HL-60/S4 (cell line): ENCODE results near the gene AUTS2.

ENCODE experiments used
- in situ Hi-C: fragments of 300-500 bp; cut with MboI; formaldehyde crosslinking; loops from 2 replicates; pipeline ENCODE4 v1.14.3; 2022; ENCODE audit warnings: low sequenced_read_pairs

The AUTS2 gene

DNA sequence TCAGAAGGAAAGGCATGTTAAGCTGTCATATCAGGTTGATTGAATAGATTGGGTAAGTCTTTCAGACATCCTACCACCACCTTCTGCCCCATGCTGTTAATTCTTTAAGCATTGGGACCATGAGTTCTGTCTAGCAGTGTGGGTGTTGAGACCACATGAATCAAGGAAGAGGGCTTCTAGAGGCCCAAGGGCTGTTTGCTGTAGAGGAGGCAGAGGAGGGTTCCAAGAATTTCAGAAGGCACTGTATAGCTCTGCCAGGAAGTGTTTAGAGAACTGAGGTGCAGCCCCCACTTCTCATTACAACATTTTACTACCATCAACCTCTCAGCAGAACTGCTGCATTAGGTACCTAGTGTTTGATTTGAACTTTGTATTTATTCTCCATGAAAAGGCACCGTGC lies 720.2 kb downstream of the AUTS2 start:
- in situ Hi-C loops, result no loop called here

DNA sequence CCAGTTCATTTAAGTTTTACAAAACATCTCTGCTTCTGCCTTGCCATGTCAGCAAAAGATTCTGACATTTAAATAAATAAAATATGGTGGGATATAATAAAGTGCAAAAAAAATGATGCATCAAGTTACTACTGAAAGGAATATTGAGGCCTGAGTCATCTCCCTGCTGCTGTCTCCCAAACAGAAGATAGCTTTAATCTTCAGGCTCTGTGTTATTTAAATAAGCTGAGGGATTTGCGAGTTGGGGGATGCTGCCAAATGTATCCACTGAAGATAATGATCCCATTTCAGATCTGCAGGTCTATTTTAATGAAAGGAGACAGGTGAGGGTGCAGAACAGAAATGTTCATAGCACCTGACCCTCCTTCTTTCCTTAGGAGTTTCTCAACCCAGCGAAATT lies 720.8 kb downstream of the AUTS2 start:
- in situ Hi-C loops, result no loop called here

DNA sequence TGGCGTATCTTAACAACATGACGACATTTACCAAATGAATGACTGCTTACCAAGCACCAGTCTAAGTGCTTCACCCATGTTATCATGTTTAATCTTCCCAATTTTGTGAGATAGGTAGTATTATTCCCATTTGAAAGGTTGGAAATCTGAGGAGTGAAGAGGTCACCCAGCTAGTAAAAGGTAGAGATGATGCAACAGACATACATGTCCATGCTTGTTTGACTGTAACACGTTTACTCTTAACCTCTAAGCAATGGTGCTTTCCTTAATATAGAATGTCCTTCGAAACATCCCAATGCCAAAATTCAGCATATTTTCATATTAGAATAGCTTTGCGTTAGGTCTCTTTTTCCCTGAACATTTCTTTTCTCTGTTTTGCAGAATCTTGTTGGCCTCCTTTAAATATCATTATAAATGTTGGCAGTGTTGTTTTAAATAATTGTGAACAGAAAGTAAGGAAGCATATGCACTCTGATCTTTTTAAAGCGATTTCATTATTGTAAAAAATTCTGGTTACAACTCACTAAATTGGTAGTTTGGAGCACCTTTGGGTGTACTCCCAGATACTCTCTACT lies 722.8 kb downstream of the AUTS2 start:
- in situ Hi-C loops, result no loop called here

DNA sequence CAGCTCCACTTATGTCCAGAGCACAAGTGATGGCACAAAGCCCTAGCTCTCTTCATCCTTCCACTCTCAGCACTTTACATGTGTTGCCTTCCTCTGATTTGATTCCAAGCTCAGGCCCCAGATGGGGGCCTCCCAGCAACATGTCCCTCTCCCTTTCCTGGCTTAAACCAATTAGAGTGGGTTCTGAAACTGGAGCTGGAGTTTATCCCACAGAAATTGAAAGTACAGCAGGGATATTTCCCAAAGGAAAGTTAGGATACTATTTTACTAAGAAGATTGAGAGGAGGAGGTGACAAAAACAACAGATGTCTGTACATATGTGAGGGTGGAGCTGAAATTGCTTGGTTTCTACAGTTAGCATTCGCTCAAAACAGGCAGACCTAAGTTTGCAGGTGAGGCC lies 724.6 kb downstream of the AUTS2 start:
- in situ Hi-C loops, result no loop called here

DNA sequence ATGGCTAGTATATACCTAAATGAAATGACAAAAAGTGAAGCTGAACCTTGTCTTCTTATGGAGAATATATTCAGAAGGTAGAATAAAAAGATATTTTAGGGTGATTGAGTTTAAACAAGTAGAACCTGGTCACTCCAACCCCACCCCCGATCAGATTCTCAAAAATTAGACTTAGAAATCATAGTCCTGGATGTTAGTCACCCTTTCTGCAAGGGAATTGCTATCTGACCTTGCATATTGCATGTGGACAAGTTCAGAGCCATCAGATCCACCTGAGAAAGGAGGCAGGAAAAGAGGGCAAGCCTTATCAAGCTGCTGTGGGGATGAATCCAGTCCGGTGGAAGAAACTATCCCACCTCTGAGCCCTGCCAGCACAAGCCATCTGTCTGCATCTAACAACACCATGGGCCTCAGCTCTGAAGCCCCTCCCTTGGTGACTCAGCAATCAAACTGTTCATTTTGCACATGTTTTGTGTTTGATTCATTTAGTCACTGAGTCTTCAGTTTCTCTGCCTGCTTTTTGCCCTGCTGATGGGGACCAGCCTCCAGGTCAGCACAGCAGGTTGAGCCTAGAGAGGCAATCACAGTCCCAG lies 727.3 kb downstream of the AUTS2 start:
- in situ Hi-C loops, result no loop called here

DNA sequence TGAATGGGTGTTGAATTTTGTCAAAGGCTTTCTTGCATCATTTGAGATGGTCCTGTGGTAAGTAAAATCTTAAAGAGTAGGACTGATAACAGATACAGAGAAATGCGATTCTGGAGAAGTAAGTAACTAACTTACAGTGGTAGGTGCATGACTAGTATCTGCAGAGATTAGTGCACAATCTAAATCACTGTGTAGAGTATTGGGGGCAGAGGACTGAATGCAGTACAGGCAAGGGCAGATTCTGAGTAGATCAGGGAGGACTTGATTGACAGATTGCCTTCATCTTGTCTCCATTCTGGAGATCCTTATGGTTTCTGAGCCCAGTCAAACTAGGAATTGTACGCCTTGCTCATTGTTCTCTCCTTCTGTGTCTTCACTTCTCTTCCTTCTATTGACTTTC lies 736.0 kb downstream of the AUTS2 start:
- in situ Hi-C loops, result no loop called here

DNA sequence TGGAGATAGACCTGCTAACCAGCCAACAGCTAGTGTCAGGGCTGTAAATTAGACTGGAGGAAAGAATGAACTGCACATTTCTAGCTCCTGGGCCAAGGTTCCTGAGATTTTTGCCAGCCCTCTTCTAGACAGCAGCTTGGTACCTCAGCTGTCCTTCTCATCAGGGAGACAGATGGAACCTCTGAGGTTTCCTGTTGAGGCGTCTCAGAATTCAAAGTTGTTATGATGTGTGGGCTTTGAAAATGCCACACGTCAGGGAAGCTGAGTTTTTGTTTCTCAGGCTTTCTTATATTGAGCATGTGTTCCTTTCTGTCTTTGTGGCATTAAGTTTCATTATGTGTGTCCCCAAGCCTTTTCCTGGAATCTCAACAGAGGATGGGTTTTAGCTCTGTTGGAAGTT lies 736.6 kb downstream of the AUTS2 start:
- in situ Hi-C loops, result no loop called here

DNA sequence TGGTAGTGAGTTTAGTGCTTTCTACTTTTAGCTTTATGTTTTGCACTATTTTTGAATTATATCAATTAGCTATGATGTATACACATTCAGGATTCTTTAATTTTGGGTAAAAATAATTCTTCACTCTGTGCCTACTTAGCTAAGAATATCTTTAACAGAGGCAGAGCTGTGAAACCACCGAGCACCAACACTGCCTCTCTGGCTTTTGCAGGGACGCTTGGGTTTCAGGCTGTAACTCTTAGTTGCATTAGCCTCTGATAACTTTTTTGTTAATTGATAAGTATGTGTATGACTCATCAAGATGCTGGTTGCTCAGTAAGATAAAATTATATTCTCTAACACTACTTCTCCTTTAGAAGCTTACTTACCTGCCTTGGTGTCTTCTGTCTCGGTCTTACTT lies 738.3 kb downstream of the AUTS2 start:
- in situ Hi-C loops, result no loop called here

DNA sequence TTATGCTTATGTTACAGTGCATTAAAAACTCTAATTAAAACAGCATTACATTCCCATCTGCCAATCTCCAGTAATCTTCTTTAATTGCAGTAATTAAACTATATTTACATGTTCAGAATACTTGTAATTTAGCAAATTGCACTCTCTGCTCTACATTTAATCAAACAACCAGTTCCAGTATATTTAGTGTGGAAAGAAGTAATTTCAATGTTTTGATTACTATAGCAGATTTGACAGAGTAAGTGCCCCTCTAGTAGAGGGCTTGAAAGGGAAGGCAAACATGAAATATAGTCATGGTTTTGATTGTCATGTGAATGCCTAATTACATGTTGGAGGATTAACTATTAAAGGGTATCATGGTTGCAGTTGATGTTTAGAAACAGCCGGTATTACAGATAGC lies 739.7 kb downstream of the AUTS2 start:
- in situ Hi-C loops, result no loop called here

DNA sequence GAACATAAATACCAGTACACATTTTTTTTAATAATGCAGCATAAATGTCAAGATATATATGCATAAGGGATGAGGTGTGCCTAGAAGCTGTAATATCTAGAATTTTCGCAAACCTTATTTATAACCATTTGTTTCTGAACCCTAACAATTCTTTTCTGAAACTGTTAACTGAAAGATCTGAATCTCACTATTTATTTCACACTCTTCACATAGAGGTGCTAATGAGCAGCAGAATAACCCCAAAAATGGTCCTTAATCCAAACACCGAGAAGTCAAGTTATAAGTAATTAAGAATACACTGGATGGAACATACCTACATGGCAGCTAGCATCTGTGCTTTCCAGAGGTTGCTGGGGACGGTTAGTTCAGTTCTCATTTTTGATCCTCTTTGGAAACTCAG lies 742.0 kb downstream of the AUTS2 start:
- in situ Hi-C loops, result no loop called here

DNA sequence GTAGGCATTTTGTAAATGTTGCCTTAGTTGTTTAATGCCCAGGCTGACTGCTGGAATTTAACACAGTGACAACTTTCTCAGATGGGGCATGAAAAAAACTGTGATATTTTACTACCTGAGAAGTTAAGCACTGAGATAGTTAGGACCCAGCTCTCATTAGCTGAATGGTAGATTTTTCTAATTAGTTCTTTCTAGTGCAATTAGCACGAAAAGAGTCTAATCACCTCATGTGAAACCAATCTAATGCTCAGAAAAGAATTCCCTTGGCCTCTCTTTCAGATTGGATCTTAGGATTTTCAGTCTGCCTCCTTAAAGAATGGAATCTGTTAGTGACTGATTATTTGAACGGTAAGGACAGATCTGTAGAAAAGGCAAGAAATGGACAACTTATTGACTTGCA lies 743.2 kb downstream of the AUTS2 start:
- in situ Hi-C loops, result no loop called here

DNA sequence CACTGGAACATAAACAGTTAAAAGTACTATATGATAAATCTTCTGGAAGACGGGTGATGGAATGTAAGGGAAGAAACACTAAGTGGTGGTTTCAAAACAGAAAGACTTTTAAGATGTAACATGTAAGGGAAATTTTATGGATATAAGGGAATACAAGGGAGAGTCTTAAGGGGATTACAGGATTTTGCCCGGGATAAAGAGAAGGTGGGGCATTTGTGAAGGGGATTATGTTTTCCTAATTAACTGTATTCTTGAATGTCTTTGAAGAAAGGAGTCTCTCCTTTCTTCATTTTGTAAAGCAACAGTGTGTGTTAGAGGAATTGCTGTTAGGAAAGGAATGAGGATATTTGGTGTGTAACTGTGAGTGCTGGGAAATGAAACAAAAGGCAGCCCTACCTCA lies 745.2 kb downstream of the AUTS2 start:
- in situ Hi-C loops, result no loop called here

DNA sequence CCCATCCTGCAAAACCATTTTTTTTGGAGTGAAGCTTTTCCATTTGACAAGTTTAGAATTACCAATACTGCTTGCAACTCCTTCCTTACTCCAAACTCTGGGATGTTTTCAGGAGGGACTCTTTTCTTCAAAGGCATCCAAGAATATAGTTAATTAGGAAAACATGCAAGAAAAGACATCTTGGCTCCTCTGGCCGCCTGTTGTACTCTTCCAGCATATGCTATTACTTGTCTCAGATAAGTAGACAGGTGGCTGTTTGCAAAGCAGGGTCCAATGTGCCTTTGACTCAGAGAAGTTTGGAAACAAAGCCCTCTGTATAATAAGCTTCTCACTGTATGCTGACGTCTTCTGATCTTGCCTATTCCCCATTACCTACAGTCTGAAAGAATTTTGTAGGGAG lies 746.5 kb downstream of the AUTS2 start:
- in situ Hi-C loops, result no loop called here

DNA sequence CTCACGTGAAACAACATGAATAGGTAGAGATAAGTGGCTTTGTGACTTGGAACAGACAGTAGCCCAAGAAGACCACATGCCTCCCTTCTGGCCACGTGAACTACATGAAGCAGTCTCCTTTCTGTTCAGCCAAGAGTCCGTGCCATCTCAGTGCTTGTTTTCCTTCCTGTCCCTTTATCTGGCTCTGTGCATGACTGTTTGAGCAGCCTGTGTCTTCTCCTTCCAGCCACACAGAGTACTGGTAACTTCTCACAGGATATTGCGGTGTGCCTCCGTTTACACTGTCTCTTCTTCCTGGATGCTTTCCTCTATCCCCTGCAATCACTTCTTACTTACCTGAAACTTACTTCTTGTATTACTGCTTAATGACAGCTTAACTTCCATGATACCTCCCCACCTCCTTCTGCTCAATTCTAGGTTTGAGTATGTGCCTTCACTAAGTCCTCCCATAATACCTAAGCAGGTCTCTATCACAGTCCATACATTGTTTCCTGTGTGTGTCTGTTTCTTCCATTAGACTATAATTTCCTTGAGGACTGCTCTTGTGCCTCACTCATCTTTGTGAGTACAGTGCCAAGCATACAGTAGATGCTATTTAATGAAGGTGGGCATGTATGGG lies 748.7 kb downstream of the AUTS2 start:
- in situ Hi-C loops, result no loop called here

DNA sequence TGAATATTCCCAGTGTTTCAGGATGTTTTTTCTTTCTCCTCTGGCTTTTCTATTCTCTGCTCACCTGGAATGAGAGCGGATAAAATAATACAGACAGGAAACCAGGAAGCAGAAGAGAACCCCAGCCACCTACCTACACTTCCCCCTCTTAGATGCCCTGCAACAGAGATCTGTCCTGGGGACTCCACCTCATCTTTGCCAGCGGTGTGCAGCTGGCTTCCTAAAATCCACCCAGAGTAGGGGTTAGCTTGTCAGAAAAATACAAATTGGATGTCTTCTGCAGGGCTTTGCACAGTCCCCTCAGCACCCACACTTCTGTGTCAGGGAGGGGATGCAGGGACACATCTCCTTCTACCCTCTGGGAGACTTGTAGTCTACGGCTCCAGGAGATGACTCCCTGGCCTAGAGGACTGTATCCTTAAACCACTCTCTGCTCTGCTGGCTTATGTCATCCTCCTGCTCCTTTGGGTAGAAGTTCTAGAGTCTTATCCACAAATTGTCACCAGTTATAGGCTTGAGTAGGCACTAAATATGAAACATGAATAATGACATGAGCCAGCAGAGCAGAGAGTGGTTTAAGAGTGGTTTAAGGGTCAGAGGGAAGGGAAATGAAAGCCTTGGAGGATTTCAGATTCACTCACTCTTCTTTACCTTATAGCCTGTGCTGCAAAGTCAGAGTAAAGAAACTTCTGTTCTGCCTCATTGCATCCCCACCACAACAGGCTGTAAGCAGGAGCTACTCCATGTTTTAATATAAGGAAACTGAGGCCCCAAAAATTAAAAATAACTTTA lies 749.4 kb downstream of the AUTS2 start:
- in situ Hi-C loops, result no loop called here

DNA sequence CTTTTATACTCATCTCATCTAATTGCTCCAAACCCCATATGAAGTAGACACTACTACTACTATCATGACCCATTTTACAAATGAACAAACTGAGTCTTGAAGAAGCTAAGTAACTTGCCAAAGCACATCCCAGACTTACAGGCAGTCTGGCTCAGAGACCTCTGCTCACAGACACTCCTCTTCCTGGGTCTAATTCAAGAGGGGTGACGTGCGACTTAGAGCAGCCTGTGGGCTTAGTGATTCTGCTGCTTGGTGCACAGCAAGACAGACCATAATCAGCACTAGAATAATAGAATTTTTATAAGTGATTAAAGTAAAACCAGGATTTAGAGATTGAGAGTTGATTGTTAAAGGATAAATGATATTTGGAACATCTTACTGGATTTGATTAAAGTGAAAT lies 750.8 kb downstream of the AUTS2 start:
- in situ Hi-C loops, result no loop called here

DNA sequence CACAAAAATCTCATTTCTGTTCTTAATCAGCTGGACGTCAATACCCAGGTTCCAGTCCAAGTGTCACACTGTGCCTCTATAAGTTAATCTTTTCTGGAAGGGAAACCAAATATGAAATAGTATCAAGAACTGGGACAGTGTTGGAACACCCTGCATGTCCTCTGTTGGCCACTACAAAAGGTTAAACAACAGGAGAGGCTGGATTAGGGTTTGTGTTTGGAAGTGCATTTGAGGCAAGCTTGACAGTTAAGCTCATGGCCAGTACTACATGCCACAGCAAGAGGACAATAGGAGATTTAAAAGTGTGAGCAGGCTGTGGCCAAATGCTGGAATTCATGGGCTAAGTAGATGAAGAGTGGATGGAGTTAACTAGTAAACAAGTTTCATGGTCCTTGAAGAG lies 751.5 kb downstream of the AUTS2 start:
- in situ Hi-C loops, result no loop called here

DNA sequence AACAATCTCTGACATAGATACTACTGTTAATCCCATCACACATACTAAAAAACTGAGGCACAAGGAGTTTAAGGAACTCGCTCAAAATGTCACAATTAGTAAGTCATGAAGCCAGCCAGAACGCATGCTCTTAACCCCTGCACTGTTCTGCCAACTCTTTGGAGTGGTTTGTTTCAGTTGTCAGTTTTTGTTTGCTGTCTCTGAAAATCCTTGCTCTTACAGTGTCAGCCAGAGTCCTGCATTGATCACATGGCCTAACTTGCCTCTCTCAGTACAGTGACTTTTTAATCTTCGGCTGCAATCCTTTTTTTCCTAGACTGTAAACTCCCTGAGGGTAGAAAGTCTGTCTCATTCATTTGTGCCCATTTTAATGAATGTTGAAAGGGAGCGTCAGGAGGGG lies 753.8 kb downstream of the AUTS2 start:
- in situ Hi-C loops, result no loop called here

DNA sequence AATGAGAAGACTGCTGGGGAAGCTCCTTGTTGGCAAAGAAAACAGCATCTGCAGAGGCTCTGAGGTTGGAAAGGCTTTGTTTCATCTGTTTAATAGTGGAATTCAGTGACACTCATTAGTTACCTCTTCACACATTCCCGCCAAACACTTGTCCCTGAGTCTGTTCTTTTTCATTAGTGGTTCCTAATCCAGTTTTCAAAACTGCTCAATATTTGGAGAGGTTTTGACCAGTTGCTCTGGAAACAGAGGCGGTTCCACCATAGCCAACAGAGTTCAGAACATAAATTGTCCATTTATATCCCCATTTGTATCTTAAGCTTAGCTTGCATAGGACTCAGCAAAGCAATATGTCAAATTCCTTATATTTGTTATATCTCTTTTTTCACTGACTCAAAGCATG lies 754.6 kb downstream of the AUTS2 start:
- in situ Hi-C loops, result no loop called here

DNA sequence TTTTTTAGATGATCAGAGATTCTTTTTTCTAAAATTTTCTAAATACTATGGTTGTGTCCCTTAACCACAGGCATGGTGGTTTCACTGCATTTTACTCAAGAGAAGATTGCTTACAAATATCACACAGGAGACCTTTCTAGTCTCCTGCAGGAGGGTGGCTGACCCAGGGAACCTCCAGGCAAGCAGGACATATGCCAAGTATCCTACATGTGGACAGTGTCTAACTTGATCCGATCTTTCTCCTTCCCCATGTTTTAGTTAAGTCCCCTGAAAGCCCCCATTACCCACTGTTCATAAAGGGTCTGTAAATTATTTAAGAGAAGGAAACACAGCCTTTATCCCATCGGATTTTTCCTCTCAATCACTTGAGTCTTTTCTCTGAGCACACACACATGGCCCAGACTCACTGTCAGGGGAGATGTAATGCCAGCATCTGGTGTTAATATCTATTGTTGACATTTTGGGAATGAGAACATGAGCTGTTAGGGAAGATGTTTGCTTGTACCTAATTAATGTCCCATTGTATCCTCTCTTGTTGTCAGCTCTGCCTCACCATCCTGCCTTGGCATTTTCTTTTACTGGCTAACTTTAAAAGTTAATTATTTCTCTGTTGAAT lies 755.2 kb downstream of the AUTS2 start:
- in situ Hi-C loops, result no loop called here

DNA sequence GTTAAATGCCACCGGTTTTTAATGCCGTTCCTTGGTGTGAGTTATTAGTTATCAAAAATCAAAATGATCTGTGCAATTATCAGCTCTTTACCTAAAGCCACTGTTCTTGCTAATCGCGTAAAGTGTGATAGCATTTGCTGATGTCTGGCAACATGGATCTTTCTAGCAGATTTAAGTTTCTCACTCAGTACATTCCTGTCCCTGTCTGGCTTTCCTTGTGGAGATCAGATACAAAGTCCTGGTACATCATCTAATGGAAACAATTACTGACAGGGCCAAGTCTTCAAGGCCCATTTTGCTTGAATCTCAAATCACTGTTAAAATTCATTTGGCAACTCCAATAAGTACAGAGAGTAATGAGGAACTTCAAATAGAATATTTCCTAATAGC lies 755.7 kb downstream of the AUTS2 start:
- in situ Hi-C loops, result no loop called here
